ENCODE data around the gene DENND1A. TPM values are rescaled to one million over a fixed set of nuclear protein-coding genes. Genes with fewer than 3 reads are reported as not detected.

Gene DENND1A
- total RNA-seq, 2 donors from 2014 or later: 18.9 to 26.8 TPM

GRCh38 chr9:123923377-123923776, 6.5 kb downstream of the DENND1A start:
- 71% methylated on average over 4 of the region's 4 CpGs for WGBS
- intact Hi-C loops (cut with DNase I): no loop called here
- no peak for DNase-seq (ENCODE audit: low spot score)
- no peaks in the 10 kb centered on the region for H3K36me3 ChIP-seq
- peaks cover 6% of the 10 kb centered on the region for H3K4me1 ChIP-seq (replicated peaks)
- no peak overlapping the region for H3K4me3 ChIP-seq
- no peaks in the 10 kb centered on the region for H3K27me3 ChIP-seq (replicated peaks; ENCODE audit: insufficient read depth)
- H3K27ac ChIP-seq: peak overlapping the region in 1 of 2 donors; percentile 46
- no peaks in the 10 kb centered on the region for H3K9me3 ChIP-seq
- TF ChIP-seq POLR2AphosphoS5 (IDR thresholded peaks at IDR 0.05): no peak
- no peak for TF ChIP-seq POLR2A (IDR thresholded peaks at IDR 0.05)
- TF ChIP-seq CTCF (IDR thresholded peaks at IDR 0.05): no peak

- peak overlapping the region in 1 of 2 donors; percentile 46 for H3K27ac ChIP-seq
- H3K4me3 ChIP-seq: no peak overlapping the region
- H3K27me3 ChIP-seq (replicated peaks; ENCODE audit: insufficient read depth): no peaks in the 10 kb centered on the region
- WGBS: 42% methylated on average over 4 of the region's 4 CpGs
- TF ChIP-seq POLR2A (IDR thresholded peaks at IDR 0.05) (no peak), POLR2AphosphoS5 (IDR thresholded peaks at IDR 0.05) (no peak), CTCF (IDR thresholded peaks at IDR 0.05) (no peak)
- DNase-seq (ENCODE audit: low spot score): no peak
- peaks cover 6% of the 10 kb centered on the region for H3K4me1 ChIP-seq (replicated peaks)
- H3K36me3 ChIP-seq: no peaks in the 10 kb centered on the region
- H3K9me3 ChIP-seq: no peaks in the 10 kb centered on the region
- intact Hi-C loops (cut with DNase I): no loop called here
Observed at GRCh38 chr9:123922911-123923310, 7.0 kb downstream of the DENND1A start.

GRCh38 chr9:123922431-123922830, 7.5 kb downstream of the DENND1A start:
- 79% methylated on average over 3 of the region's 3 CpGs for WGBS
- H3K36me3 ChIP-seq: no peaks in the 10 kb centered on the region
- no peaks in the 10 kb centered on the region for H3K27me3 ChIP-seq (replicated peaks; ENCODE audit: insufficient read depth)
- TF ChIP-seq POLR2AphosphoS5 (IDR thresholded peaks at IDR 0.05) (no peak), CTCF (IDR thresholded peaks at IDR 0.05) (no peak), POLR2A (IDR thresholded peaks at IDR 0.05) (no peak)
- peak overlapping the region in 1 of 2 donors; percentile 46 for H3K27ac ChIP-seq
- H3K4me1 ChIP-seq (replicated peaks): peaks cover 3% of the 10 kb centered on the region
- no peaks in the 10 kb centered on the region for H3K9me3 ChIP-seq
- no peak overlapping the region for H3K4me3 ChIP-seq
- intact Hi-C loops (cut with DNase I): no loop called here
- no peak for DNase-seq (ENCODE audit: low spot score)

- Histone ChIP-seq H3K27ac (no peak overlapping the region), H3K9me3 (no peaks in the 10 kb centered on the region), H3K27me3 (replicated peaks; ENCODE audit: insufficient read depth) (no peaks in the 10 kb centered on the region), H3K36me3 (no peaks in the 10 kb centered on the region), H3K4me3 (no peak overlapping the region), H3K4me1 (replicated peaks) (no peaks in the 10 kb centered on the region)
- intact Hi-C loops (cut with DNase I): loop anchor here (5.0 kb wide), 1 partner anchor 47 kb away; no protein-coding TSS in a partner anchor
- TF ChIP-seq POLR2A (IDR thresholded peaks at IDR 0.05) (no peak), CTCF (IDR thresholded peaks at IDR 0.05) (no peak), POLR2AphosphoS5 (IDR thresholded peaks at IDR 0.05) (no peak)
- no peak for DNase-seq (ENCODE audit: low spot score)
- 92% methylated on average over 3 of the region's 3 CpGs for WGBS
Observed at GRCh38 chr9:123914517-123915196, 15.3 kb downstream of the DENND1A start.
